GM11168 (cell line): Measurements from ENCODE around the gene SPIRE2.
"Not testable (repeated sequence)": the region's sequence is repeated elsewhere in the genome, so short reads cannot be mapped to it uniquely, and the experiment has no call there.

ENCODE experiments used
- in situ Hi-C: fragments of 300-500 bp; cut with MboI; formaldehyde crosslinking; loops from one replicate; pipeline ENCODE4 v1.12.0; 2022; ENCODE audit warnings: low sequenced_read_pairs; ENCODE audit not compliant: unreplicated experiment

SPIRE2 gene

GRCh38 chr16:89831810-89832328, 3.6 kb downstream of the SPIRE2 start:
- in situ Hi-C loops, result no loop called here

DNA sequence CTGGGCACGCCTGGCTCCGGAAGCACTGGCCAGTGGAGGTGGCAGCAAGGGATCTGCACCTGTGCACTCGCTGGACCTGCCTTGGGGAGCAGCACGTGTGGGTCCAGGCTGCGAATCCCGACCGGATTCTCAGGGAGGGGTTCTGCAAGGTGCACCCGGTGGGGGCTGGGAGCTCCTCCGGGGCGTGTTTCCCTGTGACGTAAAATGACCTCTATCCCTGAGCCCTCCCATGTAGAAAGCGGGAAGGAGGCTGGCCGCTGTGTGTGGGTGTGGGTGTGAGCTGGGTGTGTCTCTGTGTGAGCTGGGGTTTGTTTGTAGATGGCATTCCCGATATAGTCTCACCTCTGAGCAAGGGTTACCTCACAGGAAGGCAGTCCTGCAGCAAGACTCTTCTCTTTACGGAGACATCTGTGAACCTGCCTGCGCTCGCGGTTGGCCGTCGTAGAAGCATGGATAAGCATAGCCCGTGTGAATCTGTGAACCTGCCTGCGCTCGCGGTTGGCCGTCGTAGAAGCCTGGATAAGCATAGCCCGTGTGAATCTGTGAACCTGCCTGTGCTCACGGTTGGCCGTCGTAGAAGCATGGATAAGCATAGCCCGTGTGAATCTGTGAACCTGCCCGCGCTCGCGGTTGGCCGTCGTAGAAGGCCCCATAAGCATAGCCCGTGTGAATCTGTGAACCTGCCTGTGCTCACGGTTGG, 5.5 kb downstream of the SPIRE2 start:
- in situ Hi-C loops, result not testable (repeated sequence)

DNA sequence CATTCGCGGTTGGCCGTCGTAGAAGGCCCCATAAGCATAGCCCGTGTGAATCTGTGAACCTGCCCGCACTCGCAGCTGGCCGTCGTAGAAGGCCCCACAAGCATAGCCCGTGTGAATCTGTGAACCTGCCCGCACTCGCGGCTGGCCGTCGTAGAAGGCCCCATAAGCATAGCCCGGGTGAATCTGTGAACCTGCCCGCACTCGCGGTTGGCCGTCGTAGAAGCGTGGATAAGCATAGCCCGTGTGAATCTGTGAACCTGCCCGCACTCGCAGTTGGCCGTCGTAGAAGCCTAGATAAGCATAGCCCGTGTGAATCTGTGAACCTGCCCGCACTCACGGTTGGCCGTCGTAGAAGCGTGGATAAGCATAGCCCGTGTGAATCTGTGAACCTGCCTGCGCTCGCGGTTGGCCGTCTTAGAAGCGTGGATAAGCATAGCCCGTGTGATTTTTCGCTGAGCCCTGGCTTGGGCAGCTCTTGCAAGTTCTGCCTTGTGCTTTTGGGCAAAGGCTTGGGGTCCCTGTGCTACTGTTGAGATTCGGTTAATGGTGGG, 6.6 kb downstream of the SPIRE2 start:
- in situ Hi-C loops, result not testable (repeated sequence)

DNA sequence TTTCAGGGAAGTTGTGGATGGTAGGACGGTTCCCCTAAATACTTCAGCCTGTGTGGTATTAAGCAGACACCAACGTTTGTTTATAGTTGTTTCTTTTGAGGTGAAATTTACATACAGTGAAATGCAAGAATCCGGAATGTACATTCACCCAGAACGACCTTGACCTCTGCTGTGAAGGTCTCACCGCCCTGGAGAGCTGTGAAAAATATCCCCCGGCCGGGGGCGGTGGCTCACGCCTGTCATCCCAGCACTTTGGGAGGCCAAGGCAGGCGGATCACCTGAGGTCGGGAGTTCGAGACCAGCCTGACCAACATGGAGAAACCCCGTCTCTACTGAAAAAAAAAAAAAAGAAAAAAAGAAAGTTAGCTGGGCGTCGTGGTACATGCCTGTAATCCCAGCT, 8.2 kb downstream of the SPIRE2 start:
- in situ Hi-C loops, result not testable (repeated sequence)

DNA sequence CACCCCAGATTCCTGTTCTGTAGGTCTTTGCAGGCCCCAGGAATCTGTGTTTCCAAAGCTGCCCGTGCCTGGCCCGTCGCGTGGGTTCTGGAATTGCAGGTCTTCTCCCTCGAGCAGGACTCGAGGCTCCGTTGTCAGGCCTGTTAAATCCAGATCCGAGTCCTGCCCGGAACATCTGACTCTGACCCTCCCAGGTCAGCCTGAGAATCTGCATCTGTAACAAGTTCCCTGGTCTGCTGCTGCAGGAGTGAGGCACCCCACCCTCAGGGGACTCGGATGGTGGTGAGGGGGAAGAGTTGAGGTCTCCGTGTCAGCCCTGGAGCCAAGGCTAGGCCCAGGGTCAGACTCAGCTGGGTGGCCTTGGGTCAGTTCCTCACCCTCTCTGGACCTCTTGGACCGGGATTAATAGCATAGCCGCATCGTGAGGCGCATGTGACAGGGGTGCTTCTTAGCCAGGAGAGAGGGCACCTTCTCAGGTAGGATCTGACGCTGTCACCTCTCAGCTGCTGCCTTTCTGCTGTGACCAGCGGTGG, 8.8 kb downstream of the SPIRE2 start:
- in situ Hi-C loops, result no loop called here

- in situ Hi-C loops, result no loop called here
Observed at GRCh38 chr16:89841275-89841674, 13.0 kb downstream of the SPIRE2 start.

GRCh38 chr16:89842471-89843408, 14.5 kb downstream of the SPIRE2 start:
- in situ Hi-C loops, result no loop called here

GRCh38 chr16:89843409-89844350, 15.4 kb downstream of the SPIRE2 start:
- in situ Hi-C loops, result no loop called here

DNA sequence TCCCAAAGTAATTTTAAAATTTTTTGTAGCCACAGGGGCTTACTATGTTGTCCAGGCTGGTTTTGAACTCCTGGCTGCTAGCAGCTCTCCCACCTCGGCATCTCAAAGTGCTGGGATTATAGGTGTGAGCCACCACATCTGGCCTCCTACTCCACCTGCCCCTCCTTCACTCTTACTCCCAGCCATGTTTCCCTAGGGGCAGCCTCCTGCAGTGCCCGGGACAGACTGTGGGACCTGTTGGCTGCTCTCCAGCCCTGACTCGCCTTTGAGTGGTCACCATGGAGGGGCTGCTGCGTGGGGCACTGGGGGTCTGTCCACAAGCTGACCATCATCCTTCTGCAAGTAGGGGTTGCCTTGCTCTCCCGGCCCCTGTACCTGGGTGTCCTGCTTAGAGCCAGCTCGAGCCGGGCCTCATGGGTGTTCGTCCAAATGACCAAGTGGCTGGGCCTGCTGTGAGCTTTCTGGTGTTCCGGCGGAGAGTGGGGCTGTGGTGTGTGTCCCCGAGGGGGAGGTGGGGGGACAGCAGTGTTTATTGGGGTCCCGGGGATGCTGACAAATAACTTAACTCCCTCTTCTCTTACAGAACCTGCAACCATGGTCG, 16.6 kb downstream of the SPIRE2 start:
- in situ Hi-C loops, result no loop called here

DNA sequence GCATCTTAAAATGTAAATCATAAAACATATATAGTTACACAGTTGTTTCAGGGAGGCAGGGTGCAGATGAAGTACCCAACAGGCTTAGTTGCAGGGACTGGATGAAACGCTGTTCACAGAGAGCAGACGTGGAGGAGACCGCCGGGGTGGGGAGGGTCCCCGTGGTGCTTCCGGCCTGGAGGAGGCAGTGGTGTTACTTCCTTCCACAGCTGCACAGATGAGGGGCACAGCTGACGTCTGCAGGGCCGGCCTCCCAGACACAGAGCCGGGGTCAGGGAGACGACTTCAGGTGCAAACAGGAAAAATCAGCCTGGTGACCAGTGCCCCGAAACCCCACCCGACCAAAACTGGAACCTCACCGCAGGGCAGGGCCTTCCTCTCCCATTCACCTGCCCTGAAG, 17.1 kb downstream of the SPIRE2 start:
- in situ Hi-C loops, result no loop called here

- in situ Hi-C loops, result no loop called here
Observed at GRCh38 chr16:89847051-89847939, 19.0 kb downstream of the SPIRE2 start.

DNA sequence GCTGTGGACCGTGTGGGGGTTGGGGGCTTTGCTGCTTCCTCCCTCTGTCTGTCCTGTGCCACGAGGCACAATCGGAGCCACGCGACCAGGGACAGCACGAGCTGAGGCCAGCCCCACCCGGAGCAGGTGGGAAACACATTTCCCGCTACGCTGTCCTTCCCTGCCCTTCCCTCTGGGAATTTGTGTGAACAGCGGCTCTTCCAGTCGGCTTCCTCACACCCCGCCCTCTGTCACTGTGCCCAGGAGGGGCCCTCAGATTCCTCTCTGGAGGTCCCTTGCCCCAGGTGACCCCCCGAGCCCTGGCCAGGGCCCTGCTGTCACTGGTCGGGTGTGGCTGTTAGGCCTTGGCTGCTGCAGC, 19.6 kb downstream of the SPIRE2 start:
- in situ Hi-C loops, result no loop called here

DNA sequence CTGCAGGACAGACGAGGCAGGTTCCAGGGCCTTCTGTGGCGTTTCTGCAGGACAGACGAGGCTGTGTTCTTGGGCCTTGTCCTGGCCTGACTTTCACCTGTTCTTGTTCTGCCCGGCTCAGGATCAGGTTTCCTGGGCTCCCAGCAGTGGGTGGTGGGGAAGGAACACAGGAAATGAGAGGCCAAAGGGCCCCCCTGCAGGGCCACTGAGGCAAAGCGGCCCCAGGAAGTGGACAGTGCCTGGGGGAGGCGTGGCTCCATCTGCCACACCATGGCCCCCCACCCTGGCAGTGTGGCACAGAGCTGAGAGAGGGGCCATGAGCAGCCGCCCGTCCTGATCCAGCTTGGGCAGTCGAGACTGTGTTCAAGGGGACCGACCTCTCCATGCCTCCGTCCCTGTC, 20.7 kb downstream of the SPIRE2 start:
- in situ Hi-C loops, result no loop called here

- in situ Hi-C loops, result no loop called here
Observed at GRCh38 chr16:89853306-89853993, 25.2 kb downstream of the SPIRE2 start.

DNA sequence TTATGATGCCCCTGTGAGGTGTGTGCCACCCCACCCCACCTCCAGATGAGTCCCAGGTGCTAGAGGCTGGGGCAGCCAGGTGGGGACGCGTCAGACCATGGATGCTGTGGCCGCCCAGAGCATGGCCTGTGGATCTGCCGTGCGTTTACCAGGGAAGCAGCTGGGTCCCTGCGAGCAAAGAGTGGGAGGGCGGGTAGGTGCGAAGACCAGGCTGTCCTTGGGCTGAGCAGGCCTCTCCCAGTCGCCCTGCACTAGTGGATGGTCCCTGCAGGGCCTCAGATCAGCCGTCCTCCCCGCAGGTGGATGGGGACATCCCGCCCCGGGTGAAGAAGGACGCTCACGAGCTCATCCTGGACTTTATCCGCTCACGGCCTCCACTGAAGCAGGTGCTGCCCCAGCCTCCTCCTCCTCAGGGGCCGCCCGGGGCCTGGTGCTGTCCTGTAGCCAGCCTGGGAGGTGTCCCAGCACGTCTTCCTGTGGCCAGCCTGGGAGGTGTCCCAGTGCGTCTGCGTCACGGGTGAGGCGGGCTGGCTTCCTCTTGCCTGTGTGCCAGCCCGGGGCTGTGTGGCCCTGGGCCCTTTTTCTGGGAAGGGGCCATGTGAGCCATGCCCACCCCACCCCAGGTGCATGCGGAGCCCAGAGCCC, 27.1 kb downstream of the SPIRE2 start:
- in situ Hi-C loops, result no loop called here

- in situ Hi-C loops, result no loop called here
Observed at GRCh38 chr16:89855986-89856385, 27.7 kb downstream of the SPIRE2 start.

GRCh38 chr16:89858973-89859614, 30.8 kb downstream of the SPIRE2 start:
- in situ Hi-C loops, result no loop called here
